ENCODE data around the gene XRCC4. TPM values are rescaled to one million over a fixed set of nuclear protein-coding genes. Genes with fewer than 3 reads are reported as not detected.

The XRCC4 gene
- total and polyA plus RNA-seq, 8 donors, result 0.91 to 3.7 (median 1.8) TPM

- H3K27ac ChIP-seq, result no peak overlapping the region
- peaks cover 0 to 10% (median 4%) of the 10 kb centered on the region in 3 donors for H3K4me1 ChIP-seq
- no peaks in the 10 kb centered on the region for H3K36me3 ChIP-seq
- ATAC-seq (peak; percentile 81 to 95 (median 92)), DNase-seq (peak in 4 of 6 donors; percentile 18 to 57 (median 35)), FAIRE-seq (no peak)
- H3K4me3 ChIP-seq, result no peak overlapping the region
- H3K27me3 ChIP-seq, result no peaks in the 10 kb centered on the region
- intact Hi-C loops (cut with DNase I), result no loop called here
- WGBS, 2 donors, result 6 to 8% methylated on average over 2 of the region's 2 CpGs
- TF ChIP-seq CTCF (IDR thresholded peaks at IDR 0.05), result no peak
- H3K9me3 ChIP-seq, result no peaks in the 10 kb centered on the region
These were observed 188.0 kb downstream of the XRCC4 start for GRCh38 chr5:83265318-83265717.

- Histone ChIP-seq H3K4me3 (no peak overlapping the region), H3K27me3 (no peaks in the 10 kb centered on the region), H3K27ac (no peak overlapping the region), H3K36me3 (no peaks in the 10 kb centered on the region), H3K9me3 (no peaks in the 10 kb centered on the region), H3K4me1 (peaks cover 0 to 2% (median 0%) of the 10 kb centered on the region in 3 donors)
- 97% methylated on average over 1 of the region's 1 CpG for WGBS, 2 donors
- ATAC-seq, result no peak
- intact Hi-C loops (cut with DNase I), result no loop called here
- DNase-seq, result no peak
- no peak for FAIRE-seq
- TF ChIP-seq CTCF (IDR thresholded peaks at IDR 0.05), result no peak
These were observed 193.0 kb downstream of the XRCC4 start for GRCh38 chr5:83270311-83270710.

GRCh38 chr5:83277154-83277553, 199.8 kb downstream of the XRCC4 start:
- no peak for TF ChIP-seq CTCF (IDR thresholded peaks at IDR 0.05)
- no peak overlapping the region for H3K27ac ChIP-seq
- ATAC-seq, result peak in 1 of 4 donors; percentile 19
- DNase-seq, result peak in 1 of 6 donors; percentile 15
- FAIRE-seq, result no peak
- no peak overlapping the region for H3K4me3 ChIP-seq
- 55 to 70% methylated on average over 4 of the region's 4 CpGs for WGBS, 2 donors
- H3K36me3 ChIP-seq, result no peaks in the 10 kb centered on the region
- no peaks in the 10 kb centered on the region for H3K9me3 ChIP-seq
- no peaks in the 10 kb centered on the region for H3K27me3 ChIP-seq
- intact Hi-C loops (cut with DNase I), result no loop called here
- H3K4me1 ChIP-seq, result peaks cover 0 to 3% (median 0%) of the 10 kb centered on the region in 3 donors

- intact Hi-C loops (cut with DNase I), result no loop called here
- no peak for DNase-seq
- no peak for TF ChIP-seq CTCF (IDR thresholded peaks at IDR 0.05)
These were observed 200.6 kb downstream of the XRCC4 start for GRCh38 chr5:83277953-83278352.

GRCh38 chr5:83281176-83281575, 203.8 kb downstream of the XRCC4 start:
- intact Hi-C loops (cut with DNase I), result no loop called here
- ATAC-seq (no peak), FAIRE-seq (no peak), DNase-seq (no peak)
- Histone ChIP-seq H3K9me3 (no peaks in the 10 kb centered on the region), H3K4me1 (peaks cover 0 to 3% (median 0%) of the 10 kb centered on the region in 3 donors), H3K27ac (no peak overlapping the region), H3K36me3 (no peaks in the 10 kb centered on the region), H3K4me3 (no peak overlapping the region), H3K27me3 (no peaks in the 10 kb centered on the region)
- 91 to 97% methylated on average over 2 of the region's 2 CpGs for WGBS, 2 donors
- TF ChIP-seq CTCF (IDR thresholded peaks at IDR 0.05), result no peak

More at GRCh38 chr5:83277953-83278352, 200.6 kb downstream of the XRCC4 start:
- Histone ChIP-seq H3K36me3 (no peaks in the 10 kb centered on the region), H3K9me3 (no peaks in the 10 kb centered on the region), H3K4me1 (peaks cover 0 to 3% (median 0%) of the 10 kb centered on the region in 3 donors), H3K4me3 (no peak overlapping the region), H3K27me3 (no peaks in the 10 kb centered on the region), H3K27ac (no peak overlapping the region)
- ATAC-seq, result peak in 1 of 4 donors; percentile 63
- FAIRE-seq, result no peak
- 69 to 78% methylated on average over 2 of the region's 2 CpGs for WGBS, 2 donors

Measured in pancreas (tissue), 10 donors.